ENCODE results near the gene IRF2BP1. TPM values are rescaled to one million over a fixed set of nuclear protein-coding genes. Genes with fewer than 3 reads are reported as not detected.
"Not testable (repeated sequence)": the region's sequence is repeated elsewhere in the genome, so short reads cannot be mapped to it uniquely, and the experiment has no call there.

IRF2BP1 gene
- total and polyA plus RNA-seq, 2 donors (not counting 1 experiment from before 2014, with no cell fraction given), result 4.0 to 23.1 TPM

GRCh38 chr19:45872095-45872919 lies 13.6 kb downstream of the IRF2BP1 start:
- TF ChIP-seq CTCF (conservative IDR thresholded peaks at IDR 0.05 in 1 of 2, IDR thresholded peaks at IDR 0.05 in 1 of 2; ENCODE audit: low read depth in 1 of 2, low read length in 2 of 2), result no peak
- TF ChIP-seq EZH2 (IDR thresholded peaks at IDR 0.05; ENCODE audit: low read length, missing control alignments), result no peak
- H3K27me3 ChIP-seq (ENCODE audit: control insufficient read depth, insufficient read depth, low read length), result peaks cover 17% of the 10 kb centered on the region
- H3K27ac ChIP-seq (ENCODE audit: insufficient read depth, low read length), result no peak overlapping the region
- H3K4me3 ChIP-seq (replicated peaks in 1 of 4; ENCODE audit: control extremely low read depth in 1 of 4, insufficient read depth in 1 of 4, low read depth in 3 of 4, low read length in 4 of 4), result no peak overlapping the region
- H3K4me2 ChIP-seq (ENCODE audit: extremely low read depth, insufficient read depth, low read length), result no peak overlapping the region
- H3K36me3 ChIP-seq (ENCODE audit: control insufficient read depth, insufficient read depth, low read length), result no peaks in the 10 kb centered on the region
- no peak overlapping the region for H3K9ac ChIP-seq (ENCODE audit: insufficient read depth, low read length)
- DNase-seq (ENCODE audit: low read depth in 2 of 2), result no peak
- no peak overlapping the region for H2AFZ ChIP-seq (ENCODE audit: low read length)
- H3K79me2 ChIP-seq (ENCODE audit: control insufficient read depth, insufficient read depth, low read length), result no peaks in the 10 kb centered on the region
- no peaks in the 10 kb centered on the region for H3K9me3 ChIP-seq (ENCODE audit: control insufficient read depth, insufficient read depth, low read depth, low read length)
- no peaks in the 10 kb centered on the region for H4K20me1 ChIP-seq (ENCODE audit: control insufficient read depth, extremely low read depth, insufficient read depth, low read length)
- no peaks in the 10 kb centered on the region for H3K4me1 ChIP-seq (ENCODE audit: control insufficient read depth, extremely low read depth, insufficient read depth, low read length)

GRCh38 chr19:45870798-45871197 lies 15.1 kb downstream of the IRF2BP1 start:
- no peaks in the 10 kb centered on the region for H3K9me3 ChIP-seq (ENCODE audit: control insufficient read depth, insufficient read depth, low read depth, low read length)

GRCh38 chr19:45867241-45867640 lies 18.7 kb downstream of the IRF2BP1 start:
- H3K36me3 ChIP-seq (ENCODE audit: control insufficient read depth, insufficient read depth, low read length); H3K9me3 ChIP-seq (ENCODE audit: control insufficient read depth, insufficient read depth, low read depth, low read length); H3K4me2 ChIP-seq (ENCODE audit: extremely low read depth, insufficient read depth, low read length); H3K4me3 ChIP-seq (replicated peaks in 1 of 4; ENCODE audit: control extremely low read depth in 1 of 4, insufficient read depth in 1 of 4, low read depth in 3 of 4, low read length in 4 of 4); H4K20me1 ChIP-seq (ENCODE audit: control insufficient read depth, extremely low read depth, insufficient read depth, low read length); DNase-seq (ENCODE audit: low read depth in 2 of 2); H3K9ac ChIP-seq (ENCODE audit: insufficient read depth, low read length); H3K4me1 ChIP-seq (ENCODE audit: control insufficient read depth, extremely low read depth, insufficient read depth, low read length); H2AFZ ChIP-seq (ENCODE audit: low read length); H3K79me2 ChIP-seq (ENCODE audit: control insufficient read depth, insufficient read depth, low read length); H3K27ac ChIP-seq (ENCODE audit: insufficient read depth, low read length): not testable (repeated sequence)
- peaks cover 35% of the 10 kb centered on the region for H3K27me3 ChIP-seq (ENCODE audit: control insufficient read depth, insufficient read depth, low read length)

More at GRCh38 chr19:45870798-45871197, 15.1 kb downstream of the IRF2BP1 start:
- Histone ChIP-seq H3K9ac (ENCODE audit: insufficient read depth, low read length) (no peak overlapping the region), H3K36me3 (ENCODE audit: control insufficient read depth, insufficient read depth, low read length) (no peaks in the 10 kb centered on the region), H3K4me3 (replicated peaks in 1 of 4; ENCODE audit: control extremely low read depth in 1 of 4, insufficient read depth in 1 of 4, low read depth in 3 of 4, low read length in 4 of 4) (no peak overlapping the region), H3K4me2 (ENCODE audit: extremely low read depth, insufficient read depth, low read length) (no peak overlapping the region), H3K27ac (ENCODE audit: insufficient read depth, low read length) (no peak overlapping the region), H3K4me1 (ENCODE audit: control insufficient read depth, extremely low read depth, insufficient read depth, low read length) (no peaks in the 10 kb centered on the region), H4K20me1 (ENCODE audit: control insufficient read depth, extremely low read depth, insufficient read depth, low read length) (no peaks in the 10 kb centered on the region), H2AFZ (ENCODE audit: low read length) (no peak overlapping the region), H3K79me2 (ENCODE audit: control insufficient read depth, insufficient read depth, low read length) (no peaks in the 10 kb centered on the region), H3K27me3 (ENCODE audit: control insufficient read depth, insufficient read depth, low read length) (peaks cover 22% of the 10 kb centered on the region)
- TF ChIP-seq CTCF (conservative IDR thresholded peaks at IDR 0.05 in 1 of 2, IDR thresholded peaks at IDR 0.05 in 1 of 2; ENCODE audit: low read depth in 1 of 2, low read length in 2 of 2) (no peak), EZH2 (IDR thresholded peaks at IDR 0.05; ENCODE audit: low read length, missing control alignments) (no peak)
- no peak for DNase-seq (ENCODE audit: low read depth in 2 of 2)

Measured in fibroblast of lung (primary cell).